22Rv1 (cell line): ENCODE results near the gene NUDT5.

Experiments
- H3K27ac ChIP-seq: fragments of 450-650 bp; 2 replicates; pipeline ENCODE4 v1.5.1; 2017
- CTCF ChIP-seq: fragments of 450-650 bp; IDR thresholded peaks from 2 replicates; pipeline ENCODE4 v1.5.1; 2017; ENCODE audit warnings: mild to moderate bottlenecking
- ZFX ChIP-seq: fragments of 450-650 bp; IDR thresholded peaks from 2 replicates; pipeline ENCODE4 v1.6.1; 2017; ENCODE audit warnings: antibody characterized with exemption, borderline replicate concordance

Gene NUDT5

DNA sequence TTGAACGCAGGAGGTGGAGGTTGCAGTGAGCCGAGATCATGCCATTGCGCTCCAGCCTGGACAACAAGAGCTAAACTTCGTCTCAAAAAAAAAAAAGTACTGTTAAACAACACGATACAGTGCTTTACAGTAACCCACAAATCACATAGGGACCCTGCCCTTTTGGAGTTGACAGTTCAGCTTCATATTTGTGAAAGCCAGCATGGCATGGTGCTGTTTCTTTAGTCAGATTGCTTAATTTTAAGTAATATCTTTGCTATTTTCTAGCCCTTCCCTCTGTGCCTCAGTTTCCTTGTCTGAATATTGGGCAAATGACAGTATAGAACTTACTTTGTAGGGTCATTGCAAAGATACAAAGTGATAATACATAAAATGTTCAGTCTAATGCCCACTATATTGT lies 5.2 kb upstream of the NUDT5 start:
- no peak for TF ChIP-seq ZFX
- TF ChIP-seq CTCF = no peak
- H3K27ac ChIP-seq = no peak overlapping the region

DNA sequence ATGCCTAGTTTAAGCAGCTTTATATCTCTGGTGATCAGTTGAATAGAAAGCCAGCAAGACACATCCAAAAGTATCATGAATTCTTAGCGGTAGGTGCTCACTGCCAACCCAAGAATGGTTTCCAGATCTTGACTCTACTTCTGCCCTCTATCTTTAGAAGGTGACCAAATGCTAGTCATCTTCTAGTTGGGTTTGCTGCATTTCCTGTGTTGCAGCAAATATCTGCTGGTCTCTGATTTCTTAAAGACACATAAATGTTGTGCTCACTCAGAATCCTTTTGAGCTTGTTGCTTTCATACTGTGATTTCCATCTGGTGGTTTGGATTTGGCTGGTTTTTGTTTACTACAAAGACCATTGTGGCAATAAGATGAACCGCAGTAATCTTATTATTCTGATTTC lies 2.5 kb upstream of the NUDT5 start:
- no peak for TF ChIP-seq CTCF
- no peak for TF ChIP-seq ZFX
- H3K27ac ChIP-seq = no peak overlapping the region

- H3K27ac ChIP-seq = peak overlapping the region; percentile 85
- no peak for TF ChIP-seq ZFX
- TF ChIP-seq CTCF = no peak
These were observed 980 bp upstream of the NUDT5 start for GRCh38 chr10:12196531-12197211.

GRCh38 chr10:12195281-12195602 lies 449 bp downstream of the NUDT5 start:
- TF ChIP-seq ZFX = no peak
- no peak for TF ChIP-seq CTCF
- peak overlapping the region; percentile 85 for H3K27ac ChIP-seq

DNA sequence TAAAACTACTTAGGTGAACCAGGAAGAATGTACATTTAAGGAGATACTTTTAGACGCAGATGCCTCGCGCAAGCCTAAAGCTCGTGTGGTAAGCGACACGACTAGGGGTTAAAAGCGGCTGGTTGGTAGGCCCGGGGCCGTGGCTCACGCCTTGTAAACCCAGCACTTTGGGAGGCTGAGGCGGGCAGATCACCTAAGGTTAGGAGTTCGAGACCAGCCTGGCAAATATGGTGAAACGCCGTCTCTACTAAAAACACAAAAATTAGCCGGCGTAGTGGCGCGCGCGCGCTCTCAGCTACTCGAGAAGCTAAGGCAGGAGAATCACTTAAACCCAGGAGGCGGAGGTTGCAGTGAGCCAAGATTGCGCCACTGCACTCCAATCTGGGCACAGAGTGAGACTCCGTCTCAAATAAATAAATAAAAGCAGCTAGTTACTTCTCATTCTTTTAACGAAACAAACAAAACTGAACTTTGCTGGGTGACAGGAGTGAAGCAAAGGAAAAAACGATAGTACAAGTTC lies 879 bp downstream of the NUDT5 start:
- TF ChIP-seq ZFX (no peak), CTCF (no peak)
- peak overlapping the region; percentile 85 for H3K27ac ChIP-seq

- TF ChIP-seq ZFX (no peak), CTCF (no peak)
- H3K27ac ChIP-seq = no peak overlapping the region
These were observed 2.5 kb downstream of the NUDT5 start for GRCh38 chr10:12193193-12193592.

DNA sequence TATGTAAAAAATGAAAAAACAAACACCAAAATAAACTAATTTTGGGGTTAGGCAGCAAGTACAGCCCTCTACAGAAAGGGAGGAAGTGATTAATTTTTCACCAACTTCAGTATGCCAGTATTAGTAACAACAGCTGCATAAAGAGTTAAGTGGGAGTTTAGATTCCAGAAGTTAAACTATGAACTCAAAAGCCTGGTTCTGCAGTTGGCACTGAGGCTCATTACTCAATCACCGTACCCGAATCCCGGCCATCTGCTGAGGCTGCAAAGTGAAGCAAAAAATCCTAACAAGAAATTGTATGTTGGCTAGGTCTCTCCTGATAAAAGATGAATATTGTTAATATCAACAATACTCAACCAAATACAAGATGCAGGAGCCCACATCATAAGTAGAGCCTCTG lies 4.0 kb downstream of the NUDT5 start:
- TF ChIP-seq ZFX = no peak
- no peak for TF ChIP-seq CTCF
- no peak overlapping the region for H3K27ac ChIP-seq
